Activated CD4-positive, alpha-beta T cell treated with anti-CD3 and anti-CD28 coated beads for 48 hours (primary cell): ENCODE measurements around the gene AADAC.
"Not testable (repeated sequence)": the region's sequence is repeated elsewhere in the genome, so short reads cannot be mapped to it uniquely, and the experiment has no call there.

ENCODE experiments used
- DNase-seq: peaks from one replicate; pipeline ENCODE4 v3.0.0-alpha.2; 2020

Gene AADAC

GRCh38 chr3:151813799-151814198 lies at the start of gene AADAC:
TSS of gene AADAC (plus strand) at chr3:151814116. CDS start at chr3:151814163, 47 bp downstream.
- DNase-seq: no peak

- not testable (repeated sequence) for DNase-seq
Measured at GRCh38 chr3:151764699-151765098, 49.2 kb upstream of the AADAC start.

DNA sequence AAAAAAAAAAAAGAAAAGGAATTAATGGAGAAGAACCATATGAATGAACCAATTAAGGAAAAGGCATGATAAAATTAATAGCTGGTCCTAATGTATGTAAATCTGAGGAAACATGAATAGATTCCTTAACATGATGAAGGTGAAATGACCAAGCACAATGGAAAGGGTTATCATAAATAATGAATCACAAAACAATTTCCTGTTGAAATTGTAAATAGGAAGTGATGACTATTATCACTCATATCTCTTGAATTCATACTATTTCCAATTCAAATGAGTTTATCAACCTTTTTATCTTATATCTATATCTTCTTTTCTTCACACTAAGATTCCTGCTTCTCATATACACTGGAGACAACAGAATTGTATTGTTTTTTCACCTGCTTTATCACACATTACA lies 48.2 kb upstream of the AADAC start:
- no peak for DNase-seq

- no peak for DNase-seq
Measured at GRCh38 chr3:151766454-151766853, 47.5 kb upstream of the AADAC start.

DNA sequence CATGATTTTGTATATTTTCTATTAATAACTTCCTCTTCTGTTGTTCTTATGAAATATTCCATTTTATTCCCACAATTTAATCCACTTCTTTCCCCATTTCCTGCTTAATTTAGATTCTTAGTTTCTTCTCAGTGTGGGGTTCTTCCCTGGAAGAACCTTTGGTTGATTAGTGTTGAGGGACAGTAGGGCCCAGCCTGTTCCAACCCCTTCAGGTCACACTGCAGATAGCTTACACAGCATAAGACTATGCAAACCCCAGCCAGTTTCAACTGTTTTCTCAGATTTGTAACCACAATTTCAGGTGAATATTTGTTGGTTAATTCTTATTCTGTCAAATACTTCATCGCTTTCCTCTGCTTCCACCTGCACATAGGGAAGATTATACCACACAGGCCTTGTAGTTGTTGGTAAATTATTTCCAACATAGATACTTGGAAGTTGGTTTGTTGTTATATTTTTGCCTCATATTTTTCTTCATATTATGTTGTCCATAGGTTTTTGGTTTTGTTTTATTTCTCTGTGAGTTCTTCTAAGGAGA lies 45.5 kb upstream of the AADAC start:
- no peak for DNase-seq

DNA sequence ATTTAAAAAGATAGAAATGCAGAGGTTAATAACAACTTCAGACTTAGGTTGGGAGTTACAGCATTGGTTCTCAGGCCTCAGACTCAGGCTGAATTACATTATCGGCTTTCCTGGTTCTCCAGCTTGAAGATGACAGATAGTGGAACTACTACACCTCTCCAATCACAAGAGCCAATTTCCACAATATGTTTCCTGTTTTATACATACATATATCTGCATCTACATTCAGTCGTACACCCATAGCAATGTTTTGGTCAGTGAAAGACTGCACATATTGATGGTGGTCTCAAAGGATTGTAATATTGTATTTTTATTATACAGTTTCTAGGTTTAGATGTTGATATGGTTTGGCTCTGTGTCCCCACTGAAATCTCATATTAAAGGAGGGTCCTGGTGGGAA lies 44.7 kb upstream of the AADAC start:
- DNase-seq: no peak

- no peak for DNase-seq
Measured at GRCh38 chr3:151770956-151771355, 43.0 kb upstream of the AADAC start.

DNA sequence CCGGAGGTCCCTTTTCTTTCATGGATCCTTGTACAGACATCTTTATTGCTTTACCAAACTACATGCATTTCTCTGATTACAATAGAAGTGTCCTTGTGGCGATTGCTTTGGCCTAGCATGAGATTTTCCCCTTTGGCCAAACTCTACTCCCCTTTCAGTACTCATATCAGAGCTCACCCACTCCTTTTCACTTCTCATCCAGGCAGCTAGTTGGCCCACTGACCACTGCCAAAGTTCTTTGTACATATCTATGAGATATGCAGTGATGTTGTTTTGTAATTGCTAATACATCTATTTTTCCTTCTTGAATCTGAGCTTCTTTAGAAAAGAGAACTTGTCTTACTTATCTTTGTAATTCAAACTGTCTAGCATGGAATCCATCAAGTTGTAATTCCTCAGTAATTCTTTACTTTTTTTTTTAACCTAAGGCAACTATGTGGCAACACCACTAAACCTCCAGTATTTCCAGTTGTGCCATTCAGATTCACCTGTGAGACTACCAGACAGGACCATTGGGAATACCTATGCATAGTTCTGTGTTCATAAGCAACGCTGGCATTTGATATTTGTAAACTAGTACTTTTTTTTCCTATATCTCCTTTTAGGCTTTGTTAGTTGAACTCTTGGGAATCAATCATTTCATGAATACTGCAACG lies 41.0 kb upstream of the AADAC start:
- DNase-seq: no peak

GRCh38 chr3:151774235-151774634 lies 39.7 kb upstream of the AADAC start:
- no peak for DNase-seq

GRCh38 chr3:151774910-151775309 lies 39.0 kb upstream of the AADAC start:
- DNase-seq: no peak

GRCh38 chr3:151775314-151776258 lies 38.3 kb upstream of the AADAC start:
- DNase-seq: no peak

DNA sequence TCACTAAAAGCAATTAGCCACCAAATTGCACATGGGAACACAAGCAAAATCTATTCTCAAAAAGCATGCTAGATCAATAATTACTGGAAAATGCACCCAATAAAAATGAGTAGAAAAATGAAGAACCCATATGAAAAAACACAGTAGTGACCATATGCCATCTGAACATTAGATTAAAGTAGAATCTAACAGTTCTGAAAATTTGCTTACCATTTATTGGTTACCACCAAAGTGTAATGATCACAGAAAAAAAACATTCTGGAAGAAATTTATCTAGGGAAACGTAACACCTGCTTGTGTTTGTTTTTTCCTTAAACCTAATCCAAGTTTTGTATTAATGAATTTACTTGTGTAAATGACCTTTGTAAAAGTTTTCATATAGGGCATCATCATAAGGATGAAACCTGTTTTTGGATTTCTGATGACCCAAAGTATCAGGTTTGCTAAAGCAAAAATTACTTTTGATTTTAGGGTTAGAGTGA lies 37.6 kb upstream of the AADAC start:
- no peak for DNase-seq

DNA sequence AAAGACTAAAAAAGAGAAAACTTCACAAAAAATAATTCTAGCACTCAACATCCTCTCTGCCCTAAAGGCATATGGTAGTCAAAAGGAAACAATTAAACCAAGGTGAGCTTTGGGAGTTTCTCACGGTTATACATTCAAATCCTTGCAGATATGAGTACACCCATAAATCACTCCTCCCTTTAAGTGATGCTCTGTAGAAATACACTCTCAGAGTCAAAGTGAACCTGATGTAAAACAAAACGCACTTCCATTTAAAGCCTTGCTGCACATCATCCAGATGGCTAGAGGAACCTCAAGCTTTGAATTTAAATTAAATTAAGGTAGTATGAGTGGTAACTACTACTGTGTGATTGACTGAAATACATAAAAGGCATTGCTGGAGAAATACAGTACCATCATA lies 36.0 kb upstream of the AADAC start:
- no peak for DNase-seq

DNA sequence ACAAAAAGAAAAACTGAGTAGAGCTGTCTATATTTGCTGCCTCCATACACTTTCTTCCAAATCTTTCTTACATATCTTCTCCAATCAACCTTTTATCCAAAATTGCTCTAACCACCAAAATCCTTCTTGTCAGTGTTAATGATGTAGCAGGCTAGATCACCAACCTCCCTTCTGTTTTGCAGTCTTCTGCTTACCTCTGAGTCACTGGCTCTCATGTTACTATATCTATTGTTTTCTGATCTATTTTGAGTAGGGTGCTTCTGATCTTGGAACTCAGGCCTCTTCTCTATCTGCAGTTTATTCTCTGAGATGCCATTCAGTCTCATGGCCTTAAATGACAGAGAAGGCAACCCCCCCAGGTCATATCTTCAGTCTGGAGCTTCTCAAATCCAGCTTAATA lies 26.3 kb upstream of the AADAC start:
- no peak for DNase-seq

- no peak for DNase-seq
Measured at GRCh38 chr3:151788401-151788800, 25.5 kb upstream of the AADAC start.

- no peak for DNase-seq
Measured at GRCh38 chr3:151789853-151790463, 24.0 kb upstream of the AADAC start.

DNA sequence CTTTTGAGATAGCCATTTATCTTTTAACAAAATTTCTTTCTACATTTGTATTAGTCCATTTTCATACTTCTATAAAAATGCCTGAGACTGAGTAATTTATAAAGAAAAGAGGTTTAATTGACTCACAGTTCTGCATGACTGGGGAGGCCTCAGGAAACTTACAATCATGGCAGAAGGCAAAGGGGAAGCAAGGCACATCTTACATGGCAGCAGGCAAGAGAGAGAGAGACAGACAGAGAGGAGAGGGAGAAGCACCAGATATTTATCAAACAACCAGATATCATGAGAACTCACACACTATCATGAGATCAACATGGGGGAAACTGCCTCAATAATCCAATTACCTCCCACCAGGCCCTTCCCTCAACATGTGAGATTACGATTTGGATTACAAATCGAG lies 23.2 kb upstream of the AADAC start:
- not testable (repeated sequence) for DNase-seq

GRCh38 chr3:151792411-151792810 lies 21.5 kb upstream of the AADAC start:
- no peak for DNase-seq

- DNase-seq: no peak
Measured at GRCh38 chr3:151793636-151794035, 20.3 kb upstream of the AADAC start.

GRCh38 chr3:151794080-151794479 lies 19.8 kb upstream of the AADAC start:
- no peak for DNase-seq

DNA sequence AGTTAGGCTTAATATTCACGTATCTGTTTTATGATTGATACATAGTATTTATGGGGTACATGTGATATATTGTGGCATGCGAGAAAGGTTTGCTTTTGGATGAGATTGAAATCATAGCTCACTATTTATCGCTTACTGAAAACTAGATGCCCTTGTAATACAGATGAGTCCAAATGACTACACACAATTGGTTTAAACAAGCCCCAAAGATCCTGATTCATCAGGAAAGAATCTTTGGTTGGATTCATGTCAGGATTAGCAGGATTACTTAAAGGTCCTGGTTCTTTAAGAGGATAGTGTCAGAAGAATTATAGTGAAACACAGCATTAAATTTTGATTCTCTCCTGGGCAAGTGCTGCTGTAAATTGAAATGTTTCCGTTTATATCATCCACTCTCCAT lies 18.6 kb upstream of the AADAC start:
- no peak for DNase-seq

DNA sequence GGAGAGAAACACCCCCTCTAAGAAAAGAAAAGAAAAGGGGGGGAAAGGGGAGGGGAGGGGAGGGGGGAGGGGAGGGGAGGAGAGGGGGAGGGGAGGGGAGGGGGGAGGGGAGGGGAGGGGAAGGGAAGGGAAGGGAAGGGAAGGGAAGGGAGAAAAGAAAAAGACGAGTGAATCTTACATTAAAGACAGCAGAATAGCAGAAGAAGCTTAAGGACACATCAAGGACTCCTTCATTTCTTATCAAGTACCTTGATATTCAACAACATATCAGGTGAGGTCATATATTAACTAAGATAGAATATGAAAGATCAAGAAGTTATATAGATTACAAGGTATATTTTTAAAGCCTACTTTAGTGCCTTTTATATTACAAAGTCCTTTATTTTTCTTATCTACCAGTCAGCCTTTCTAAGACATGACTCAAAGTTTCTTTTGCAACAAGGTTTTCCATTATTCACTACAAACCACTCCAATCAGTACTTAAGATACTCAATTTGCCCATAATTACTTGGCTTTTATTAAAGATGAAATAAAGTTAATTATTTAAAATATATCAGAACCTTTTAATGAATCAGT lies 17.7 kb upstream of the AADAC start:
- DNase-seq: no peak

GRCh38 chr3:151798466-151798865 lies 15.4 kb upstream of the AADAC start:
- DNase-seq: no peak
